HepG2 (cell line): ENCODE measurements around the gene ATAD1. TPM values are rescaled to one million over a fixed set of nuclear protein-coding genes. Genes with fewer than 3 reads are reported as not detected.

ENCODE experiments used
- CAMTA2 ChIP-seq: sonication (generic); formaldehyde crosslinking; IDR thresholded peaks from 2 replicates; pipeline ENCODE4 v1.4.0; 2020; ENCODE audit warnings: mild to moderate bottlenecking, missing genetic modification reagents, borderline replicate concordance
- CHCHD3 ChIP-seq: sonication (generic); formaldehyde crosslinking; IDR thresholded peaks from 2 replicates; pipeline ENCODE4 v1.8.0; 2022; ENCODE audit warnings: mild to moderate bottlenecking, missing genetic modification reagents, moderate library complexity
- CHD4 ChIP-seq: fragments of 200-600 bp; sonication (generic); IDR thresholded peaks from 2 replicates; pipeline ENCODE4 v1.7.0; 2017; ENCODE audit warnings: mild to moderate bottlenecking, low read length, borderline replicate concordance
- E2F5 ChIP-seq: sonication (generic); formaldehyde crosslinking; conservative IDR thresholded peaks from 2 replicates; pipeline ENCODE4 v1.4.0; 2020; ENCODE audit warnings: missing genetic modification reagents
- ELF3 ChIP-seq: IDR thresholded peaks from 2 replicates; pipeline ENCODE4 v1.6.1; 2016; ENCODE audit warnings: missing genetic modification reagents, missing compliant biosample characterization
- FOXA1 ChIP-seq, 2 experiments: fragments of 450-650 bp in 1 of 2; sonication (generic) in 1 of 2; formaldehyde crosslinking in 1 of 2; IDR thresholded peaks; 2 replicates each; pipeline versions ENCODE4 v1.4.0 to v1.6.1; 2016 to 2020; ENCODE audit warnings: missing genetic modification reagents in 1 of 2
- FOXP4 ChIP-seq: sonication (generic); formaldehyde crosslinking; IDR thresholded peaks from 2 replicates; pipeline ENCODE4 v1.4.0; 2020; ENCODE audit warnings: missing genetic modification reagents
- IRF2 ChIP-seq: IDR thresholded peaks from 2 replicates; pipeline ENCODE4 v1.6.1; 2018; ENCODE audit warnings: missing genetic modification reagents, missing compliant biosample characterization
- PRMT3 ChIP-seq: sonication (generic); formaldehyde crosslinking; IDR thresholded peaks from 2 replicates; pipeline ENCODE4 v1.8.1; 2022; ENCODE audit warnings: low read depth, mild to moderate bottlenecking, moderate library complexity, missing genetic modification reagents, borderline replicate concordance
- SIX4 ChIP-seq: sonication (generic); formaldehyde crosslinking; IDR thresholded peaks from 2 replicates; pipeline ENCODE4 v1.4.0; 2020; ENCODE audit warnings: missing genetic modification reagents
- SRSF4 ChIP-seq: fragments of 200-400 bp; formaldehyde crosslinking; IDR thresholded peaks from one replicate; pipeline ENCODE4 v1.6.1; 2018; ENCODE audit warnings: mild to moderate bottlenecking, low read depth, low read length, moderate library complexity; ENCODE audit not compliant: poor library complexity, severe bottlenecking
- TAF15 ChIP-seq: fragments of 200-400 bp; formaldehyde crosslinking; IDR thresholded peaks from one replicate; pipeline ENCODE4 v1.6.1; 2018; ENCODE audit warnings: mild to moderate bottlenecking, low read depth, low read length; ENCODE audit not compliant: poor library complexity, severe bottlenecking
- THAP11 ChIP-seq: IDR thresholded peaks from 2 replicates; pipeline ENCODE4 v1.6.1; 2016; ENCODE audit warnings: missing biosample characterization, missing genetic modification reagents
- ZNF17 ChIP-seq: sonication (generic); formaldehyde crosslinking; IDR thresholded peaks from 2 replicates; pipeline ENCODE4 v1.5.0; 2020; ENCODE audit warnings: mild to moderate bottlenecking, missing genetic modification reagents
- ZNF724P ChIP-seq: sonication (generic); formaldehyde crosslinking; IDR thresholded peaks from 2 replicates; pipeline ENCODE4 v1.8.0; 2022; ENCODE audit warnings: missing genetic modification reagents, borderline replicate concordance
- ZNF737 ChIP-seq: sonication (generic); formaldehyde crosslinking; IDR thresholded peaks from 2 replicates; pipeline ENCODE4 v1.5.0; 2020; ENCODE audit warnings: missing genetic modification reagents, mild to moderate bottlenecking, borderline replicate concordance
- ZNF777 ChIP-seq: sonication (generic); formaldehyde crosslinking; IDR thresholded peaks from 2 replicates; pipeline ENCODE4 v1.4.0; 2020; ENCODE audit warnings: missing genetic modification reagents
- ZNF816 ChIP-seq: sonication (generic); formaldehyde crosslinking; IDR thresholded peaks from 2 replicates; pipeline ENCODE4 v1.8.0; 2022; ENCODE audit warnings: missing genetic modification reagents, mild to moderate bottlenecking, borderline replicate concordance
- polyA plus RNA-seq, 8 experiments: library from polyadenylated mRNA; depleted of rRNA in 3 of 8; stranded (reverse) in 7 of 8; unstranded in 1 of 8; fragments of >200 nt; fragmentation: Illumina TruSeq in 4 of 8; extraction: Trizol in 4 of 8; gene quantifications; 2 replicates each; pipeline versions ENCODE4 v1.2.1 to v1.2.3, GENCODE V29; 2011 to 2016; ENCODE audit warnings: low read depth in 4 of 8, missing spikeins in 1 of 8, mixed read lengths in 1 of 8; ENCODE audit not compliant: insufficient read depth in 1 of 8
- total RNA-seq, 5 experiments: library from RNA; depleted of rRNA; stranded (reverse); fragments of >200 nt; fragmentation: Illumina TruSeq; extraction: Trizol; gene quantifications; 2 replicates each; pipeline ENCODE4 v1.2.3, GENCODE V29; 2016; ENCODE audit warnings: low read depth in 1 of 5
- TF ChIP-seq, protein P1 (sequence below): sonication (generic); formaldehyde crosslinking; conservative IDR thresholded peaks from 2 replicates; pipeline ENCODE4 v1.4.0; 2020; ENCODE audit warnings: missing genetic modification reagents
- TF ChIP-seq, protein P2 (sequence below): sonication (generic); formaldehyde crosslinking; IDR thresholded peaks from 2 replicates; pipeline ENCODE4 v1.4.0; 2020; ENCODE audit warnings: low read depth, missing genetic modification reagents

The ATAD1 gene
- total and polyA plus RNA-seq, 2 of the 13 experiments (the other 11 are each of a cell fraction or from before 2014, with no cell fraction given): 14.9 to 28.2 TPM

DNA sequence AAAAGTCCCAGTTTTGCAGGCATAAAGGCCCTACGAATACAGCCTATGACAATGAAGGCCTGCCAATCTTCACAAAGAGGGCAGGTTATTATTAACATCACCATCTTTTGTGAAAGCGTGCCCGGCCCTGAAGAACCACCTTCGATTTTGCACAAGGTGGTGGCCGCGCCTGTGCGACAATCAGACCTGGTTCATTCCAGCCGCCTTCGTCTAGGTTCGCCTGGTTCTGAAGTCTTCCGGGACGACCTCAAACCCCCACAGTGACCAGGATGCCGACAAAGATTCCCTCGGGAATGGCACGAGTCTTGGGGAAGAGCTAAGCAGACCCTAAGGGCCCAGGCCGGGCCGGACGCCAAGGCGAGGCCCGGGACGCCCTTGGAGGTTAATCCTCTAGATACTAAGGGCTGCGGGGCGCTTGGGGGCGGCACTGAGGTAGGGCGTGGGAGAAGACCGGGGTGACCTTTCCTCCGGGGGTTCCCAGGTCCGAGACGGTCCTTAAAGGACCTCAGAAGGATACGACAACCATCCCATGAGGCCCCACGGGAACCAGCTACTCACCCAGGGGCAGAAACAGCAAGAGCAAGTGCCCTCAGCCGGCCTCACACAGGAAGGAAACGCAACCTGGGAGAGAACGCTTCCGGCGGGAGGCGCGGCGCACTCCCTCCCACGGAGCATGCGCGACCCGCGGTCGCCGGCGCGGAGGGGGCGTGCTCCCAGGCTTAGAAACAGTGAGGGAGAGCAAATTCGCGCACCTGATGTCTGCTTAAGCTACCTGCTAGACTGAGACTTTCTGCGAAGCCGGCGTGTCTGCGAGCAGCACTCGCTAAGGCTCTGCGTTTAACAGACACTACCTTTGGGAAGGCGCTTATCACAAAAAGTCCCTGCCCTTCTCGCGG lies at the start of gene ATAD1 (continued):
- TF ChIP-seq CAMTA2 (CRISPR knock-in tag): no peak
- TF ChIP-seq PRMT3: no peak
- TF ChIP-seq ZNF737 (CRISPR knock-in tag): no peak
- no peak for TF ChIP-seq CHD4
- TF ChIP-seq TAF15: no peak
- no peak for TF ChIP-seq SRSF4
- TF ChIP-seq CHCHD3: no peak
- no peak for TF ChIP-seq ZNF777 (CRISPR knock-in tag)
- no peak for TF ChIP-seq FOXP4 (CRISPR knock-in tag)
- no peak for TF ChIP-seq ZNF17 (CRISPR knock-in tag)
- TF ChIP-seq IRF2: peak; percentile 52; the same call in 1 of the 2 replicates
- TF ChIP-seq, protein P1, sequence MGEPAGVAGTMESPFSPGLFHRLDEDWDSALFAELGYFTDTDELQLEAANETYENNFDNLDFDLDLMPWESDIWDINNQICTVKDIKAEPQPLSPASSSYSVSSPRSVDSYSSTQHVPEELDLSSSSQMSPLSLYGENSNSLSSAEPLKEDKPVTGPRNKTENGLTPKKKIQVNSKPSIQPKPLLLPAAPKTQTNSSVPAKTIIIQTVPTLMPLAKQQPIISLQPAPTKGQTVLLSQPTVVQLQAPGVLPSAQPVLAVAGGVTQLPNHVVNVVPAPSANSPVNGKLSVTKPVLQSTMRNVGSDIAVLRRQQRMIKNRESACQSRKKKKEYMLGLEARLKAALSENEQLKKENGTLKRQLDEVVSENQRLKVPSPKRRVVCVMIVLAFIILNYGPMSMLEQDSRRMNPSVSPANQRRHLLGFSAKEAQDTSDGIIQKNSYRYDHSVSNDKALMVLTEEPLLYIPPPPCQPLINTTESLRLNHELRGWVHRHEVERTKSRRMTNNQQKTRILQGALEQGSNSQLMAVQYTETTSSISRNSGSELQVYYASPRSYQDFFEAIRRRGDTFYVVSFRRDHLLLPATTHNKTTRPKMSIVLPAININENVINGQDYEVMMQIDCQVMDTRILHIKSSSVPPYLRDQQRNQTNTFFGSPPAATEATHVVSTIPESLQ (CRISPR knock-in tag): no peak; the same call in 1 of the 2 replicates
- peak; percentile 64; the same call in 1 of the 2 replicates for TF ChIP-seq ZNF816 (CRISPR knock-in tag)
- TF ChIP-seq FOXA1 (IDR thresholded peaks at IDR 0.05): no peak
- no peak for TF ChIP-seq FOXA1 (CRISPR knock-in tag; IDR thresholded peaks at IDR 0.05)
- peak; percentile 11; the same call in 1 of the 2 replicates for TF ChIP-seq E2F5 (CRISPR knock-in tag)
- TF ChIP-seq, protein P2, sequence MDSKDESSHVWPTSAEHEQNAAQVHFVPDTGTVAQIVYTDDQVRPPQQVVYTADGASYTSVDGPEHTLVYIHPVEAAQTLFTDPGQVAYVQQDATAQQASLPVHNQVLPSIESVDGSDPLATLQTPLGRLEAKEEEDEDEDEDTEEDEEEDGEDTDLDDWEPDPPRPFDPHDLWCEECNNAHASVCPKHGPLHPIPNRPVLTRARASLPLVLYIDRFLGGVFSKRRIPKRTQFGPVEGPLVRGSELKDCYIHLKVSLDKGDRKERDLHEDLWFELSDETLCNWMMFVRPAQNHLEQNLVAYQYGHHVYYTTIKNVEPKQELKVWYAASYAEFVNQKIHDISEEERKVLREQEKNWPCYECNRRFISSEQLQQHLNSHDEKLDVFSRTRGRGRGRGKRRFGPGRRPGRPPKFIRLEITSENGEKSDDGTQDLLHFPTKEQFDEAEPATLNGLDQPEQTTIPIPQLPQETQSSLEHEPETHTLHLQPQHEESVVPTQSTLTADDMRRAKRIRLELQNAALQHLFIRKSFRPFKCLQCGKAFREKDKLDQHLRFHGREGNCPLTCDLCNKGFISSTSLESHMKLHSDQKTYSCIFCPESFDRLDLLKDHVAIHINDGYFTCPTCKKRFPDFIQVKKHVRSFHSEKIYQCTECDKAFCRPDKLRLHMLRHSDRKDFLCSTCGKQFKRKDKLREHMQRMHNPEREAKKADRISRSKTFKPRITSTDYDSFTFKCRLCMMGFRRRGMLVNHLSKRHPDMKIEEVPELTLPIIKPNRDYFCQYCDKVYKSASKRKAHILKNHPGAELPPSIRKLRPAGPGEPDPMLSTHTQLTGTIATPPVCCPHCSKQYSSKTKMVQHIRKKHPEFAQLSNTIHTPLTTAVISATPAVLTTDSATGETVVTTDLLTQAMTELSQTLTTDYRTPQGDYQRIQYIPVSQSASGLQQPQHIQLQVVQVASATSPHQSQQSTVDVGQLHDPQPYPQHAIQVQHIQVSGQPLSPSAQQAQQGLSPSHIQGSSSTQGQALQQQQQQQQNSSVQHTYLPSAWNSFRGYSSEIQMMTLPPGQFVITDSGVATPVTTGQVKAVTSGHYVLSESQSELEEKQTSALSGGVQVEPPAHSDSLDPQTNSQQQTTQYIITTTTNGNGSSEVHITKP (CRISPR knock-in tag): 0 out of 2 replicates have a peak, but pooled peaks have one; percentile 14
- TF ChIP-seq THAP11 (CRISPR knock-in tag): peak; percentile 90
- TF ChIP-seq ZNF724P (CRISPR knock-in tag): 0 out of 2 replicates have a peak, but pooled peaks have one; percentile 27
- TF ChIP-seq SIX4 (CRISPR knock-in tag): no peak
- peak; percentile 15; the same call in 1 of the 2 replicates for TF ChIP-seq ELF3
